Measurements from ENCODE around the gene SLC30A1.
"Not testable (repeated sequence)": the region's sequence is repeated elsewhere in the genome, so short reads cannot be mapped to it uniquely, and the experiment has no call there.

SLC30A1 gene

GRCh38 chr1:211543025-211543424 lies 35.9 kb downstream of the SLC30A1 start:
- H3K9me3 ChIP-seq (ENCODE audit: insufficient read depth, low read length) = no peaks in the 10 kb centered on the region

GRCh38 chr1:211541720-211542477 lies 37.1 kb downstream of the SLC30A1 start:
- no peaks in the 10 kb centered on the region for H3K36me3 ChIP-seq (ENCODE audit: low read length)
- H3F3A ChIP-seq (ENCODE audit: insufficient read depth) = no peaks in the 10 kb centered on the region
- H3K9me3 ChIP-seq (ENCODE audit: insufficient read depth, low read length) = no peaks in the 10 kb centered on the region
- H3K9ac ChIP-seq (ENCODE audit: low read length) = no peak overlapping the region
- TF ChIP-seq EZH2phosphoT487 (conservative IDR thresholded peaks at IDR 0.05; ENCODE audit: low read length) = no peak
- TF ChIP-seq CTCF (IDR thresholded peaks at IDR 0.05; ENCODE audit: insufficient read depth, low read length, poor library complexity, severe bottlenecking) = no peak
- no peaks in the 10 kb centered on the region for H3K9me2 ChIP-seq (replicated peaks; ENCODE audit: insufficient read depth, low read length)
- no peaks in the 10 kb centered on the region for H3K79me2 ChIP-seq (ENCODE audit: insufficient read depth, low read length)
- H3K27ac ChIP-seq (ENCODE audit: low read depth, low read length) = no peak overlapping the region
- H3K4me3 ChIP-seq (ENCODE audit: insufficient read depth, low read length, poor library complexity, severe bottlenecking) = no peak overlapping the region
- no peaks in the 10 kb centered on the region for H3K27me3 ChIP-seq (ENCODE audit: low read length)
- no peak overlapping the region for H3K4me2 ChIP-seq (ENCODE audit: low read depth, low read length, poor library complexity, severe bottlenecking)
- no peak overlapping the region for H2AFZ ChIP-seq (ENCODE audit: low read depth, low read length, severe bottlenecking)
- no peaks in the 10 kb centered on the region for H4K20me1 ChIP-seq (ENCODE audit: low read depth, low read length)

More at GRCh38 chr1:211543025-211543424, 35.9 kb downstream of the SLC30A1 start:
- no peak overlapping the region for H2AFZ ChIP-seq (ENCODE audit: low read depth, low read length, severe bottlenecking)
- H3K79me2 ChIP-seq (ENCODE audit: insufficient read depth, low read length) = no peaks in the 10 kb centered on the region
- no peak overlapping the region for H3K27ac ChIP-seq (ENCODE audit: low read depth, low read length)
- TF ChIP-seq EZH2phosphoT487 (conservative IDR thresholded peaks at IDR 0.05; ENCODE audit: low read length) (no peak), CTCF (IDR thresholded peaks at IDR 0.05; ENCODE audit: insufficient read depth, low read length, poor library complexity, severe bottlenecking) (no peak)
- H3K27me3 ChIP-seq (ENCODE audit: low read length) = no peaks in the 10 kb centered on the region
- no peaks in the 10 kb centered on the region for H3K36me3 ChIP-seq (ENCODE audit: low read length)
- no peaks in the 10 kb centered on the region for H4K20me1 ChIP-seq (ENCODE audit: low read depth, low read length)
- H3K4me2 ChIP-seq (ENCODE audit: low read depth, low read length, poor library complexity, severe bottlenecking) = no peak overlapping the region
- no peak overlapping the region for H3K4me3 ChIP-seq (ENCODE audit: insufficient read depth, low read length, poor library complexity, severe bottlenecking)
- H3F3A ChIP-seq (ENCODE audit: insufficient read depth) = no peaks in the 10 kb centered on the region
- H3K9ac ChIP-seq (ENCODE audit: low read length) = no peak overlapping the region
- no peaks in the 10 kb centered on the region for H3K9me2 ChIP-seq (replicated peaks; ENCODE audit: insufficient read depth, low read length)

- H3K27me3 ChIP-seq (ENCODE audit: low read length) = no peaks in the 10 kb centered on the region
- H3K4me2 ChIP-seq (ENCODE audit: low read depth, low read length, poor library complexity, severe bottlenecking) = no peak overlapping the region
- H3K36me3 ChIP-seq (ENCODE audit: low read length) = no peaks in the 10 kb centered on the region
- no peaks in the 10 kb centered on the region for H3K79me2 ChIP-seq (ENCODE audit: insufficient read depth, low read length)
- TF ChIP-seq CTCF (IDR thresholded peaks at IDR 0.05; ENCODE audit: insufficient read depth, low read length, poor library complexity, severe bottlenecking) = no peak
- no peak for TF ChIP-seq EZH2phosphoT487 (conservative IDR thresholded peaks at IDR 0.05; ENCODE audit: low read length)
- H3K4me3 ChIP-seq (ENCODE audit: insufficient read depth, low read length, poor library complexity, severe bottlenecking) = no peak overlapping the region
- H3K27ac ChIP-seq (ENCODE audit: low read depth, low read length) = no peak overlapping the region
- no peak overlapping the region for H3K9ac ChIP-seq (ENCODE audit: low read length)
- no peaks in the 10 kb centered on the region for H3K9me3 ChIP-seq (ENCODE audit: insufficient read depth, low read length)
- no peaks in the 10 kb centered on the region for H3F3A ChIP-seq (ENCODE audit: insufficient read depth)
- H3K9me2 ChIP-seq (replicated peaks; ENCODE audit: insufficient read depth, low read length) = no peaks in the 10 kb centered on the region
- no peaks in the 10 kb centered on the region for H4K20me1 ChIP-seq (ENCODE audit: low read depth, low read length)
- no peak overlapping the region for H2AFZ ChIP-seq (ENCODE audit: low read depth, low read length, severe bottlenecking)
These were observed 37.7 kb downstream of the SLC30A1 start for GRCh38 chr1:211541278-211541677.

- H3K4me2 ChIP-seq (ENCODE audit: low read depth, low read length, poor library complexity, severe bottlenecking); H3K4me3 ChIP-seq (ENCODE audit: insufficient read depth, low read length, poor library complexity, severe bottlenecking); H3K9me3 ChIP-seq (ENCODE audit: insufficient read depth, low read length); H3F3A ChIP-seq (ENCODE audit: insufficient read depth); H3K9ac ChIP-seq (ENCODE audit: low read length); H3K9me2 ChIP-seq (replicated peaks; ENCODE audit: insufficient read depth, low read length); H3K27ac ChIP-seq (ENCODE audit: low read depth, low read length); H4K20me1 ChIP-seq (ENCODE audit: low read depth, low read length); H2AFZ ChIP-seq (ENCODE audit: low read depth, low read length, severe bottlenecking); H3K79me2 ChIP-seq (ENCODE audit: insufficient read depth, low read length); H3K36me3 ChIP-seq (ENCODE audit: low read length); H3K27me3 ChIP-seq (ENCODE audit: low read length): not testable (repeated sequence)
These were observed 38.1 kb downstream of the SLC30A1 start for GRCh38 chr1:211540824-211541223.

Measured in SU-DHL-6 (cell line).